SK-N-MC (cell line): ENCODE measurements around the gene PARD3.

Source experiments
- EZH2 ChIP-seq: fragments of 200-600 bp; sonication (generic); IDR thresholded peaks from one replicate; pipeline ENCODE4 v1.6.1; 2017; ENCODE audit warnings: antibody characterized with exemption
- FOXP2 ChIP-seq: optimal IDR thresholded peaks from 2 replicates; pipeline ENCODE3; 2011; ENCODE audit warnings: mild to moderate bottlenecking, moderate library complexity; ENCODE audit not compliant: insufficient read depth; ENCODE audit errors: extremely low read length, control extremely low read depth
- POLR2AphosphoS5 ChIP-seq: IDR thresholded peaks from 2 replicates; pipeline ENCODE4 v1.6.1; 2012; ENCODE audit warnings: mild to moderate bottlenecking, low read depth, low read length, borderline replicate concordance

- no peak for TF ChIP-seq EZH2
- no peak for TF ChIP-seq POLR2AphosphoS5
- no peak for TF ChIP-seq FOXP2
Observed at GRCh38 chr10:34228066-34228465, 587.0 kb downstream of the PARD3 start.
